Left ventricle myocardium superior (tissue), 1 donor: ENCODE data around the gene TRABD. TPM values are rescaled to one million over a fixed set of nuclear protein-coding genes. Genes with fewer than 3 reads are reported as not detected.
"Not testable (repeated sequence)": the region's sequence is repeated elsewhere in the genome, so short reads cannot be mapped to it uniquely, and the experiment has no call there.

Experiments used
- ATAC-seq: fragments of 200-7000 bp; cut with Tn5 transposase; one replicate; pipeline ENCODE4 v1.9.1; 2020; ENCODE audit warnings: mild to moderate bottlenecking, moderate library complexity
- DNase-seq: peaks from one replicate; pipeline ENCODE4 v3.0.0-alpha.2; 2020
- intact Hi-C: fragments of 100-400 bp; cut with micrococcal nuclease; formaldehyde crosslinking; loops from one replicate; pipeline ENCODE4 v1.11.0; 2022
- total RNA-seq: library from RNA; stranded (reverse); fragmentation: NEBNext Ultra II Directional; extraction: Animal tissue kit (Norgen Biotek cat#: 25700); gene quantifications from one replicate; pipeline ENCODE4 v1.2.1, GENCODE V29; 2021
- donor health status: DM: no; HTN: yes; CAD: no; lungs with severe emphysema.

Gene TRABD
- total RNA-seq, 1 donor from 2014 or later: 23.8 TPM

DNA sequence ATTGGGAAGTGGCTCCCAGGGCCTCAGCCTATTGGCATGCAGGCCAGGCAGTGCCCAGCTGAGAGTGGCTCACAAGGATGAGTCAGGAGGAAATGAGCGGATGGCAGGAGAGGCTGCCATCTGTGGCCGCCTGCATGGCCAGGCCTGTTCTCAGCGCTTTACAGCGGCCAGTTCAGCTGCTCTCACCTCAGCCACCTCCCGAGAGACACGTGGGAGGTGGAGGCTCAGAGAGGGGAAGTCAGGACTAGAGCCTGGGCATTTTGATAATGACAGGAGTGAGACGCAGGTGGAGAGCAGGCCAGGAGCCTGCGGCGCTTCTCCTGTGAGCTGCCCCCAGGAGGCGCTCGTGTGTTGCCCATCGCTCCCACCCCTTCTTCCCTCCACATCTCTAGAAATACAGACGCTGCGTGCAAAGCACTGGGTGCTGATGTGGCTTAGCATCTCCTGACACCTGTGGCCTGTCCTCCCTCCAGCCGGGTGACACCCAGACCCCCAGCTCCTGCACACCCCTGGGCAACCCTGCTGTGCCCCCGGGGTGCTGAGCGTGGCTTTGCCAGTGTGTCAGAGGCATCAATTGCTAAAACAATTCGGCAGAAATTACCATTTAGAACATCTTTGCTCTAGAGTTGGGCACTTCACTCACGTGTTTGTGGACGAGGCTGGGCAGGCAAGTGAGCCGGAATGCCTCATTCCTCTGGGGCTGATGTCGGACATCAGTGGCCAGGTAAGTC lies 36.6 kb upstream of the TRABD start:
- peak; percentile 76 for ATAC-seq
- peak; percentile 70 for DNase-seq
- intact Hi-C loops: loop anchor here (10.0 kb wide), 1 partner anchor 66 kb away; no protein-coding TSS in a partner anchor

DNA sequence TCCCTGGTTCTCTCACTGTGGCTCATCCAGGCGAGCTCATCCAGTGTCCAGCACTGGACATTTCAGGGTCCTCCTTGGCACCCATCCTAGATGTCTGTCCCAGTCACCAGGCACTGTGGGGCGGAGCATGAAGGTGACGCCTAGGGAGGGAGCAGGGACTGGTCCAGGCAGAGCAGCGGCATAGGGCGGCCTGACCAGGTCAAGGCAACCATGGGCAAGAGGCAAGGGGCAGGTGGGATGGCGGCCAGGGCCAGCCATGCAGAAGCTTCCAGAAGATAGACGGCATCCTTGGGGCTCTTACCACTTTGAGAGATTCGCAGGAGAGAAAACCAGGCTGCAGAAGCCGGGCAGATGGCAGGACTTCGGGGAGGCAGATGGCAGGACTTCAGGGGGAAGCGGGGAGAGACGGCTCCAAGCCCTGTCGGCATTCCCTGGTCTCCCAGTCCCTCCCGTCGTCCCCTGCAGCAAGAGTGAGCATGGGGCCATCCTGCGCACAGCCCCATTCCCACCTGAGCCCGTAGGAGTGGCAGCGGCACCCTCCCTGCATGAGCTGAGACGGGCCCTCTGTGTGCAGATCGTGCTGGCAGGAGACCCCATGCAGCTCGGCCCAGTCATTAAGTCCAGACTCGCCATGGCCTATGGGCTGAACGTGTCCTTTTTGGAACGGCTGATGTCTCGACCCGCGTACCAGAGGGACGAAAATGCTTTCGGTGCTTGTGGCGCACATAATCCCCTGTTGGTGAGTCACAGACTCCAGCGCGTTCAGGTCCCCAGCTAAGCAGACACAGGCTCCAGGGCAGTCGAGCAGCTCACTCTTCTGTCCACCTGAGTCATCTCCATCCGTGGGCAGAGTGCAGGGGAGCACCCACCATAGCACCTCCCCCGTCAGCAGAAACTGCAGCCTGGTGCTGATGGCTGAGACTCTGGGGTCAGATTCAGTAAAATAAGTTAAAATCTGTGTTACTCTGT lies 35.3 kb upstream of the TRABD start:
- no peak for ATAC-seq
- no peak for DNase-seq
- intact Hi-C loops: no loop called here

DNA sequence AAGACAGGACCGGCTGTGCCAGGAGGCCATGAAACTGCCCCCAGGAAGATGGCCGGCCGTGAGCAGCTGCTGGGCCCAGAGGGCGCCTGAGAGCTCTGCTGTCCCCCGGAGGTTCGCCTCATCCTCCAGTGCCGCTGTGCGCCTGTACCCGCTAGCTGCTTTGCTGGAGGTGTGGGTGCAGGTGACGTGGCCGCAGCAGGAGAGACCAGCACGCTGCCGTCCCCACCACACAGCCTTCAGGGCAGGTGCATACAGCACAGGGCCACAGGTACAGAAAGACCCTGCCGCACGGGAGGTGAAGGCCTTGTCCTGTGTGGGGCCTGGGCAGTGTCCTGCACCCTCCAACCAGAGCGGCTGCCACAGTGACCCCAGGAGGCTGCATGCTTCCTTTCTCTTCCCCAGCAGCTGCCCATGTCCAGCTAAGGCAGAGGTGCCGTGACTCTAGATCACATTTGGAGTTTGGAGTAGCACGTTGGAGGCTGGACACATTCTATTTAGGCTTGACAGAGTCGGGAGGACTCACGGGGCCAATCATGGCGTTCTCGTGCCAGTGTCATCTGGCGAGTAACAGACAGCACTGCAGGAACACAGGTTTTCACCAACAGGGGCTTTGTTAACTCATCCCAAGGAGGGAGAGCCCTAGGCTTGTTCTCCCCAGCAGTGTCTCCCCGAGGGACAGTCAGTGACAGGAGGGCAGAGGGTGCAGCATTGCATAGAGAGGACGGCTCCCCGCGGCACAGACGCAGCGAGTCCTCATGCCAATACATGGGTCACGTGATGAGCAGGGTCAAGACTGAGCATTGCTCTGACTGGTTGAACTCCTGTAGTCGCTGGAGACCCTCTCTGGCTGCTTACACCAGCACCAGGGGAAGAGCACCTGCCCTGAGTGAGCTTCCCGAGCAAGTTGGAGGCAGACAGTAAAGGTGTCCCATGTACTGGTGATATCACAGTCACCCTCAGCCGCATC lies 33.9 kb upstream of the TRABD start:
- no peak for DNase-seq
- ATAC-seq: no peak
- intact Hi-C loops: no loop called here

DNA sequence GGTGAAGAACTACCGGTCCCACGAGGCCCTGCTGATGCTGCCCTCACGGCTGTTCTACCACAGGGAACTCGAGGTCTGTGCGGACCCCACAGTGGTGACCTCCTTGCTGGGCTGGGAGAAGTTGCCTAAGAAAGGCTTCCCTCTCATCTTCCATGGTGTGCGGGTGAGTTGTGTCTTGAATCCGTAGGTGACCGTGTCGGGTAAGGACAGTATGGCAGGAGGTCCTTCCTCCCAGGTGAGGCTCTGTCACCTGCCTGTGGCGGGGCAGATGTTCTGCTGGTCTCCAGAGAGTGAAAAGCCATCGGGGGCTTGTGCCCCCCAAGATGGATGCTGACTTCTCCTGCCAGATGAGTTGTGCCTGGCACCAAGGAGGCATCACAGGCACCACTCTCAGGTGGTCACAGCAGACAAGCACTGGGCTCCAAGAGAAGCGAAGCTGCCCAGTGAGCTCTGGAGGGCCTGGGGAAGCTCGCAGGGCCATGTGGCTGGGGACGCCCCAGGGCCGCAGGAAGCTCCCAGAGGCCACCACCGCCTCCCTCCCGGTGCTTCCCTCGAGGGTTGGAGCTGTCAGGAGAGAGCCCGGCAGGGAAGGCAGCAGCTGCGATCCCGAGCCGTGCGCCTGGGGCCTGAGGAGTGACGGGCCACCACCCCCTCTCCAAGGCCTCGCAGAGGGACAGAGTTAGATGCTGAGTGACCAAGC lies 32.5 kb upstream of the TRABD start:
- intact Hi-C loops: no loop called here
- ATAC-seq: no peak
- DNase-seq: no peak

DNA sequence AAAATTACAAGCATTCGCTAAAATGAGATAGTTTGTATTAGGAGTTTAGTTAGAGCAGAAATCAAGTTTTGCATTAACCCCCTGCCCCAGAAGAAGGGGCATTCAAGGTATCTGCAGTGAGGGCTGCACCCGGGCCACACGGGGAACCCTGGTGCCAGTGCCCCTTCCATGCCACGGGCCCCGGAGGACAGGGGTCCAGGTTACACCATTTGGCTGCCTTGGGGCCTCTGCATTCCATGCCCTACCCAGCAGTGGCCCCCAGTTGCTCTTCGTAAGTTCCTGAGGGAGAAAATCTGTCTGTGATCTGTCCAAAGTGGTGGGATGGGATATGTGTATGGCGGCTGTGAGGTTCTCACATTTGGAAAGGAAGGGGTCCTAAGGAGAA lies 32.0 kb upstream of the TRABD start:
- DNase-seq: no peak
- intact Hi-C loops: no loop called here
- no peak for ATAC-seq

DNA sequence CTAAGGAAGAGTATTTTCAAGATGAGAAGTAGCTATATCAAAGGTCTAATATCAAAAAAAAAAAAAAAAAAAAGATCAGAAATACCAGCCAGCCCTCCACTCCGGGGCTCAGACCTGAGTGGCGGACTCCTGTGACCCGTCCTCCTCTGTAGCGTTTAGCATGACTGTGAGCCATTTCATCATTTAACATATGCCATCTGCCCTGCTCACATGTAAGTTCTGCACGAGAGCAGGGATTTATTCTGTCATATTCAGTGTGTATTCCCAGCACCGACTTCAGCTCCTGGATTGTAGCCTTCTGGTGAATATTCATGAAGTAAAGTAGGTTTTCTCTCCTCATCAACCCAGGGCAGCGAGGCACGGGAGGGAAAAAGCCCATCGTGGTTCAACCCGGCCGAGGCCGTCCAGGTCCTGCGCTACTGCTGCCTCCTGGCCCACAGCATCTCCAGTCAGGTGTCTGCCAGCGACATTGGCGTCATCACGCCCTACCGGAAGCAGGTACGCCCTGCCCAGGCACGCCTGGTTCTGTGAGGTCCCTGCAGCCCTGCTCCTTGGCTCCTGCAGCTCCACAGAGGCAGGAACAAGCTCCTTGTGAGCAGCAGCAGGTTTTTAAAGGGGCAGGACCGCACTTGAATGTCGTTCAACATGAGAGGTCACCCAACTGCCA lies 27.9 kb upstream of the TRABD start:
- ATAC-seq: no peak
- DNase-seq: no peak
- intact Hi-C loops: no loop called here

DNA sequence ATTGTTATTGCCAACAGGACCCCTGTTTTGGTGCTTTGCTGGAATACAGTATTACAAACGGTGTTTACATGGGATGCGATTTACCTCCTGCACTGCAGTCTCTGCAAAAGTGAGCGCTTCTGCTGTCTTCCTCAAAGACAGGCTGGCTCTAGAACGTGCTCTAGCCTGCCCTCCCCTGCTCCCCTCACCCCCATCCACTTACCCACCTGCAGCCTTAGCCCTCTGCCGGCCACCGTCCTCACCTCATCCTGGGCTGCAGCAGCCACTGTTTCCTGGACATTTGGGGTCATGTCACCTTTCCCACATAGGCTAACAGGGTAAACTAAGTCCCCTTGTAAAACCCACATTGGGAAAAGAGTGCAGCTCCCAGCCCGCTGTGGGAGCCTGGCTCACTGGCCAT lies 24.8 kb upstream of the TRABD start:
- no peak for DNase-seq
- intact Hi-C loops: no loop called here
- ATAC-seq: no peak

DNA sequence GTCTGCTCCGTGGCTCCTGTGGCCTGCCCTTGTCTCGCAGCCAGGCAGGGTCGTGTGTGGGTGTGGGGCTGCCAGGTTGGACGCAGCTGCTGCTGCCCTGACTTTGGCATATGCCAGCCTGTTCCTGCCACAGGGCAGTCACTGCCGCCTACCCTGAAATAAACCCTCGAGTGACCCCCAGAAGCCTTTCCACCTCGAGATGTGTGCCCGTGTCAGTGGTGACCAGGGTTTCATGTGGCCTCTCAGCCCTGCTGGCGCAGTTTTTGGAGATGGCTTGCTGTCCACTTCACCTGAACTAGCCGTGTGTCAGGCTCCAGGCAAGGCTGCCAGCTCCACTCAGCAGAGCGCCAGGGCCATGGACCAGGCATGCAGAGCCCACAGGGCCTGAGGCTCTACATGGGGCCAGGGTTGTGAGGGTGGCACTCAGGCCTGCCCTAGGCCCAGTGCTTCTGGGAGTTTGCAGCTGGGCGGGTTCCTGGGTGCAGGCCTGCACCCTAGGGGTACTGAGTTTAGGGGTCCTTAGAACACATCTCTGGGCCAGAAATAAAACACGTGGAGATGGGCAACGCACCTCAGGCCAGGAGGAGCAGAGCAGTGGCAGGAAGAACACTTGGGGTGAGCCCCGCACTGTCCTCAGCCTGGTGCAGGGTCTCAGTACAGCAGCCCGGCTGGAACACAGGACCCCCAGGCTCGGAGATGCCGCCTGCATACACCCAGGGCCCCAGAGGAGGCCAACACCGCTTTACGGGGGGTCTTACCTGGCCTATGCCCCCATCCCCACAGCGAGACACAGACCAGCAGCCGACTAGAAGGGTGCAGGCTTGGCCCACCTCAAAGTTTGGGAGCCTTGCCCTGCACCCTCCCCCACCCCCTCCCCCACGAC lies 24.0 kb upstream of the TRABD start:
- no peak for DNase-seq
- intact Hi-C loops: no loop called here
- no peak for ATAC-seq

DNA sequence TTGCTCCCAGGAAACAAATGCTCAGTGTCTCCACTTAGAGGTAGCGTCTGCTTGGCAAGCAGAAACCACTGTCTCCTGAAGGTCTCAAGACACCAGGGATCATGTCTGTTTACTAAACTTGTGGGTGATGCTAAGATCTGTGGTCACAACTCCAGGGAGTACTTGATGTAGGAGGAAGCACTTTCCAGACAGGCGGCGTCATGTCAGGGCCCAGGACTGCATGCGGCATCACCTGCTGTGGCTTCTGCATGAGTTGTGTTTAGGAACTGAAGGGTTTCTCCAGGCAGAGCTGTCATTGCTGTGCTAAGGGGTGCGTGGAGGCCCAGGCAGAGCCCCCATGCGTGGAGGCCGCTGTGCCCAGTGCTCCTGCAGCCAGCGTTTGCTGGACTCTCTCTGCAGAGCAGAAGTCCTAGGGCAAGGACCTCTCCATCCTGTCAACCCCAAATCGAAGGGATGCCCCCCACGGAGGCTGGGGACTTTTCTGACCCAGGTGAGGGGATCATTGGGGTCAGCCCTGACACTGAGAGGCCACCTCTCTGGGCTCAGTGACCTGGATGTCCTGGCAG lies 23.2 kb upstream of the TRABD start:
- DNase-seq: no peak
- intact Hi-C loops: no loop called here

DNA sequence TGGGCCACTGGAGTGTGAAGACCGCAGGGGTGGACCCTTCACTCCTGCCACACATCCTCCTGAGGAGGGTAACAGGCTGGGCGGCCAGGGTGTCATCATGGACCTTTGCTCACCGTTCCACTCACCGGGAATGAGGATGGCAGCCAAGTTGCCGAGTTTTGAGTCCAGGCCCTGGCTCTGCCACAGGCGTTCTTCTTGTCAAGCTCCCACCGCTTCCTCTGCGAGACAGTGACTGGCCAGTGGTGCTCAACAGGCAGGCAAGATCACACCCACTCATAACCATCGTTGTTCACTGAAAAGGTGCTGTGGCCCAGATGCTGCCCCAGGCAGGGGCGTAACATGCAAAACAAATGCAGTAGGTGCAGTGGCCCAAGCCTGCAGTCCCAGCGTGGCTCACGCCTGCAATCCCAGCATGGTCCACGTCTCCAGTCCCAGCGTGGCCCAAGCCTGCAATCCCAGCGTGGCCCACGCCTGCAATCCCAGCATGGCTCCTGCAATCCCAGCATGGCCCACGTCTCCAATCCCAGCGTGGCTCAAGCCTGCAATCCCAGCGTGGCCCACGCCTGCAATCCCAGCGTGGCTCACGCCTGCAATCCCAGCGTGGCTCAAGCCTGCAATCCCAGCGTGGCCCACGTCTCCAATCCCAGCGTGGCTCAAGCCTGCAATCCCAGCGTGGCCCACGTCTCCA lies 20.1 kb upstream of the TRABD start:
- intact Hi-C loops: no loop called here
- DNase-seq (no peak), ATAC-seq (no peak)

More for the DNA sequence above, 23.2 kb upstream of the TRABD start:
- ATAC-seq: no peak

DNA sequence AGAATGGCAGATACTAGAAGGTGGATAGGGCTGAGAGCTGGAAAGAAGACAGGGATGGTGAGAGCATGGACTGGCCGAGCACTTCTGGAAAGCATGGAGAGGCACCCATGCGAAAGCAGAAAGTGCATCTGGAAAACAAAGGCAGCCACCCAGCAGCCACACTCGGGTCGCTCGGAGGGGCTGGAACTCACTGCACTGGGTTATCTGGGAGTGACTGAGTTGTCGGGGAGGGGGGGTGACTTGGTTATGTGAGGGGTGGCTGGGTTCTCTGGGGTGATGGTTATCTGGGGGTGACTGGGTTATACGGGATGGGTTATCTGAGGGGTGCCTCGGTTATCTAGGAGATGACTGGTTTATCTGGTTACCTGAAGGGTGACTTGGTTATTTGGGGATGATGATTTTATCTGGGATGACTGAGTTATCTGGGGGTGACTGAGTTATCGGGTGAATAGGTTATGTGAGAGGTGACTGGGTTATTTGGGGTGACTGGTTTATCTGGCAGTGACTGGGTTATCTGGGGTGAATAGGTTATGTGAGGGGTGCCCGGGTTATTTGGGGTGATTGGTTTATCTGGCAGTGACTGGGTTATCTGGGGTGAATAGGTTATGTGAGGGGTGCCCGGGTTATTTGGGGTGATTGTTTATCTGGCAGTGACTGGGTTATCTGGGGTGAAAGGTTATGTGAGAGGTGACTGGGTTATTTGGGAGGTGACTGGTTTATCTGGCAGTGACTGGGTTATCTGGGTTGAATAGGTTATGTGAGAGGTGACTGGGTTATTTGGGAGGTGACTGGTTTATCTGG lies 17.8 kb upstream of the TRABD start:
- intact Hi-C loops: no loop called here
- no peak for DNase-seq
- ATAC-seq: no peak

DNA sequence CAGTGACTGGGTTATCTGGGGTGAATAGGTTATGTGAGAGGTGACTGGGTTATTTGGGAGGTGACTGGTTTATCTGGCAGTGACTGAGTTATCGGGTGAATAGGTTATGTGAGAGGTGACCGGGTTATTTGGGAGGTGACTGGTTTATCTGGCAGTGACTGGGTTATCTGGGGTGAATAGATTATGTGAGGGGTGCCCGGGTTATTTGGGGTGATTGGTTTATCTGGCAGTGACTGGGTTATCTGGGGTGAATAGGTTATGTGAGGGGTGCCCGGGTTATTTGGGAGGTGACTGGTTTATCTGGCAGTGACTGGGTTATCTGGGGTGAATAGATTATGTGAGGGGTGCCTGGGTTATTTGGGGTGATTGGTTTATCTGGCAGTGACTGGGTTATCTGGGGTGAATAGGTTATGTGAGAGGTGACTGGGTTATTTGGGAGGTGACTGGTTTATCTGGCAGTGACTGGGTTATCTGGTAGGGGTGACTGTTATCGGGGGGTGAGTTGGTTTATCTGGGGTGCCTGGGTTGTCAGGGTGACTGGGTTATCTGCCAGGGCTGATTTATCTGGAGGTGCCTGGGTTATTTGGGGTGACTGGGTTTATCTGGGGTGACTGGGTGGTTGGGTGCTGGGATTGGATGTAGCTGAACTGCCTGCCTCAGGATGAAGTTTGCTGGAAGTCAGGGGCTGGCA lies 17.1 kb upstream of the TRABD start:
- intact Hi-C loops, DNase-seq, ATAC-seq: not testable (repeated sequence)

DNA sequence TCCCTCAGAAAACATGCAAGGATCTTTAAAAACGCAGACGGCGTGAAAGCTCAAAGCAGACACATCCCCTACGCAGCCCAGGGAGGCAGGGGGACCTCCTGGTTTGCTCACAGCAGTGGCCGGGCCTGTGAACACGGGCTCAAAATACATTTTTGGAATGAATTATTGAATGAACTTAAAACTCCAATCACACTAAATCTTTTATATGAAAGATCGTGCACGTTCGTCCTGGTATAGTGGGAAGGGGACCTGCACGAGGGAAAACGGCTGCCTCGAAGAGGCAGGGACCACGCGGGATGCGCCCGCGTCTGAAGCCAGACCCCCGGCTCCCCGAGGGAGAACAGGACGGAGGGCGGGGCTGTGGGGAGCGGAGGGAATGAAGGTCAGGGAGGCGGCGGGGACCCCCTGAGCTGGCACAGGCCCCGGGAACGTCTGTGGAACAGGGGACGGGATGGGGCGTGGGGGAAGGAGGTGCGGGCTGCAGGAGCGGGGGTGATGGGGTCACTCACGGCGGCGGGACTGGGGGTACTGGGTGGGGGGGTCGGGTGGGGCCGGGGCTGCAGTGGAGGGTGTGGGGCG lies 16.4 kb upstream of the TRABD start:
- ATAC-seq (no peak), DNase-seq (no peak)
- intact Hi-C loops: no loop called here

DNA sequence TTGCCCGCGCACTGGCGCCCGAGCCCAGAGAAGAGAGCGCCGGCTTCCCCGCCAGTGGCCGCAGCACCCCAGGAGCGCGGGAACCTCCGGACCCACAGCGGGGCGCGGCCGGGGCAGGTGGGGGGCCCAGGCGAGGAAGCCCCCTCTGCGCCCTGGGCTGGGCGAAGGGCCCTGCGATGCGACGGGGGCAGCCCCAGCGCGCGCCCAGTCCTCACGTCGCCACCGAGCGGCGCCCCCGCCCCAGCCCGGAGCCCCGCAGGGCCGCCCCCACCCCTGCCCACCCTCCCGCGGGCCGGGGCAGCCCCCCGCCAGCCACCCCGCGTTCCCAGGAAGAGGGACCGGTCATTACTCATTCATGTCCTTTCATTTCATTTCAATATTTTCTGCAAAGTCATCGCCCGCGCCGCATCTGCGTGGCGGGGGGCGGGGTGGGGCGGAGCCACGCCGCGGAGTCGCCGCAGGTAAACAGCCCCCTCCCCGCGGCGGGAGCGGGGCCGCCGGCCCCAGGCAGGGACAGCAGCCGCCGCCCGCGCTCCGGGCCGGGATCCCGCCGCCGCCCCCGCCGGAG lies 15.9 kb upstream of the TRABD start:
- DNase-seq (no peak), ATAC-seq (no peak)
- intact Hi-C loops: no loop called here
